OCI-LY1 (cell line): ENCODE data around the gene SCUBE2.

Experiments
- CTCF ChIP-seq: fragments of 200-600 bp; sonication (generic), shearing (Covaris generic); IDR thresholded peaks from 2 replicates; pipeline ENCODE4 v1.5.1; 2017; ENCODE audit warnings: mild to moderate bottlenecking, antibody characterized with exemption, low read length, moderate library complexity, mixed read lengths
- EZH2 ChIP-seq: fragments of 200-600 bp; sonication (generic), shearing (Covaris generic); IDR thresholded peaks from 2 replicates; pipeline ENCODE4 v1.8.0; 2017; ENCODE audit warnings: borderline replicate concordance, mixed run types, mild to moderate bottlenecking, antibody characterized with exemption, low read length, moderate library complexity, mixed read lengths

- TF ChIP-seq CTCF (no peak), EZH2 (no peak)
Observed at GRCh38 chr11:9008011-9008550, 83.3 kb downstream of the SCUBE2 start.
